HepG2 (cell line): ENCODE data around the gene PLA2R1. TPM values are rescaled to one million over a fixed set of nuclear protein-coding genes. Genes with fewer than 3 reads are reported as not detected.

Experiments used
- ATAC-seq: fragments of 200-7000 bp; cut with Tn5 transposase; 3 replicates; pipeline ENCODE4 v1.9.1; 2020; ENCODE audit warnings: mild to moderate bottlenecking, moderate library complexity
- BruUV-seq: library from RNA; stranded (reverse); fragments of 400-500 nt; replicated peaks from 2 replicates; lab custom pipeline; 2021; lab: Mats Ljungman, UMichigan
- CTCF ChIA-PET: fragments of 300-600 bp; formaldehyde crosslinking; extraction: SDS; loops from one replicate; lab custom pipeline; 2021; ENCODE audit warnings: low total read pairs, inconsistent platforms, low intra/inter-chr PET ratio; lab: Yijun Ruan, JAX
- POLR2A ChIA-PET: fragments of 350-600 bp; sonication (Branson Sonifier 250); formaldehyde crosslinking; loops from one replicate; lab custom pipeline; 2020; ENCODE audit warnings: antibody characterized with exemption, inconsistent platforms; lab: Yijun Ruan, JAX
- DNase-seq: peaks from one replicate; pipeline ENCODE4 v3.0.0-alpha.2; 2015; ENCODE audit warnings: low spot score
- FAIRE-seq: peaks from 3 replicates; lab custom pipeline; 2011; peaks lifted over from hg19 to GRCh38; lab: Jason Lieb, UNC
- H2AFZ ChIP-seq: one replicate; pipeline ENCODE4 v1.6.1; 2011; ENCODE audit warnings: low read length, inconsistent platforms
- H3K27ac ChIP-seq: fragments of 300-600 bp; 3 replicates; pipeline ENCODE4 v1.8.0; 2011; ENCODE audit warnings: mixed run types, mild to moderate bottlenecking, mixed read lengths, low read length, inconsistent platforms; ENCODE audit not compliant: insufficient read depth; ENCODE audit errors: extremely low read length
- H3K27me3 ChIP-seq, 2 experiments: fragments of 200-600 bp in 1 of 2; 2 replicates in 1 of 2; 3 replicates in 1 of 2; pipeline versions ENCODE4 v1.6.0 to v1.8.0; 2011; ENCODE audit warnings: low read length in 2 of 2, mild to moderate bottlenecking in 2 of 2, moderate library complexity in 2 of 2, inconsistent platforms in 1 of 2; ENCODE audit not compliant: insufficient read depth in 2 of 2, control insufficient read depth in 1 of 2
- H3K36me3 ChIP-seq, 2 experiments: fragments of 200-600 bp in 1 of 2; replicated peaks in 1 of 2; 2 replicates in 1 of 2; 3 replicates in 1 of 2; pipeline versions ENCODE4 v1.5.1 to v1.8.0; 2011; ENCODE audit warnings: low read length in 2 of 2, inconsistent platforms in 1 of 2; ENCODE audit not compliant: insufficient read depth in 2 of 2, control insufficient read depth in 1 of 2
- H3K4me1 ChIP-seq: 2 replicates; pipeline ENCODE4 v1.5.1; 2012; ENCODE audit warnings: low read length, inconsistent platforms; ENCODE audit not compliant: insufficient read depth
- H3K4me2 ChIP-seq: 2 replicates; pipeline ENCODE4 v1.6.0; 2011; ENCODE audit warnings: low read depth, low read length, inconsistent platforms
- H3K4me3 ChIP-seq, 3 experiments: fragments of 200-600 bp in 1 of 3; sonication (generic), shearing (Covaris generic) in 1 of 3; replicated peaks in 1 of 3; 2 replicates each; pipeline ENCODE4 v1.5.1; 2011 to 2016; ENCODE audit warnings: low read length in 3 of 3, inconsistent platforms in 2 of 3, low read depth in 2 of 3, mild to moderate bottlenecking in 2 of 3, control low read depth in 1 of 3, mixed read lengths in 1 of 3; ENCODE audit not compliant: insufficient read depth in 1 of 3
- H3K79me2 ChIP-seq: one replicate; pipeline ENCODE4 v1.6.1; 2011; ENCODE audit warnings: low read length, inconsistent platforms; ENCODE audit not compliant: insufficient read depth
- H3K9ac ChIP-seq: 2 replicates; pipeline ENCODE4 v1.6.0; 2011; ENCODE audit warnings: mild to moderate bottlenecking, low read depth, low read length, inconsistent platforms; ENCODE audit not compliant: insufficient read depth
- H3K9me3 ChIP-seq: 2 replicates; pipeline ENCODE4 v1.5.1; 2012; ENCODE audit warnings: mild to moderate bottlenecking, low read length
- H4K20me1 ChIP-seq: 2 replicates; pipeline ENCODE4 v1.6.0; 2011; ENCODE audit warnings: inconsistent platforms, mild to moderate bottlenecking, low read length, moderate library complexity; ENCODE audit not compliant: insufficient read depth
- TEAD2 ChIP-seq: sonication (generic); formaldehyde crosslinking; IDR thresholded peaks from 2 replicates; pipeline ENCODE4 v1.9.0; 2021; ENCODE audit warnings: missing genetic modification reagents
- ZC3H4 ChIP-seq: sonication (generic); formaldehyde crosslinking; IDR thresholded peaks from 2 replicates; pipeline ENCODE4 v1.4.0; 2020; ENCODE audit warnings: missing genetic modification reagents, borderline replicate concordance
- WGBS: methylation state at CpG from one replicate; pipeline ENCODE4 v1.1.6; 2017; ENCODE audit warnings: low lambda C conversion rate; 5-methylcytosine and 5-hydroxymethylcytosine counted together
- in situ Hi-C: cut with HindIII; loops from 2 replicates; pipeline ENCODE4 v1.10.0; 2017; ENCODE audit warnings: low pct_unique_long_range_greater_than_20kb; ENCODE audit not compliant: extremely low pct_ligation_motif_present
- intact Hi-C: fragments of 100-400 bp; cut with micrococcal nuclease; formaldehyde crosslinking; loops from one replicate; pipeline ENCODE4 v1.10.0; 2022; ENCODE audit not compliant: unreplicated experiment
- polyA plus RNA-seq, 8 experiments: library from polyadenylated mRNA; depleted of rRNA in 3 of 8; stranded (reverse) in 7 of 8; unstranded in 1 of 8; fragments of >200 nt; fragmentation: Illumina TruSeq in 4 of 8; extraction: Trizol in 4 of 8; gene quantifications; 2 replicates each; pipeline versions ENCODE4 v1.2.1 to v1.2.3, GENCODE V29; 2011 to 2016; ENCODE audit warnings: low read depth in 4 of 8, missing spikeins in 1 of 8, mixed read lengths in 1 of 8; ENCODE audit not compliant: insufficient read depth in 1 of 8
- total RNA-seq, 5 experiments: library from RNA; depleted of rRNA; stranded (reverse); fragments of >200 nt; fragmentation: Illumina TruSeq; extraction: Trizol; gene quantifications; 2 replicates each; pipeline ENCODE4 v1.2.3, GENCODE V29; 2016; ENCODE audit warnings: low read depth in 1 of 5
- TF ChIP-seq, protein P1 (sequence below): IDR thresholded peaks from 2 replicates; pipeline ENCODE4 v1.4.0; 2020; ENCODE audit warnings: mild to moderate bottlenecking, missing genetic modification reagents
- TF ChIP-seq, protein P2 (sequence below): sonication (generic); formaldehyde crosslinking; conservative IDR thresholded peaks from 2 replicates; pipeline ENCODE4 v1.8.0; 2022; ENCODE audit warnings: mild to moderate bottlenecking, moderate library complexity, missing genetic modification reagents

The PLA2R1 gene
- total and polyA plus RNA-seq, 2 of the 13 experiments (the other 11 are each of a cell fraction or from before 2014, with no cell fraction given): not detected

DNA sequence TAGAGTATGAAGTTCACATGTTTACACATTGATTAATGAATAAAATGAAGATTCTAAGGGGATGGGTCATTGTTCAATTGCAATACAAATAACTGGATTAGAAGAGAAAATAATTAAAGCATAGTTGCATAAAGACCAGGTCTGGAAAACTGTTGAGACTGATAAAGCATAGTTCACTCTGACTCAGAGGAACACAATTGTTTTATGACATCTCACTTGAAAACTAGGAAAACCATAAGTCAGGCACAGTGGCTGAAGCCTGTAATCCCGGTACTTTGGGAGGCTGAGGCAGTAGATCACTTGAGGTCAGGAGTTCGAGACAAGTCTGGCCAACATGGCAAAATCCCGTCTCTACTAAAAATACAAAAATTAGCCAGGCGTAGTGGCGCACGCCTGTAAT lies 46.7 kb downstream of the PLA2R1 start:
- Histone ChIP-seq H4K20me1 (no peaks in the 10 kb centered on the region), H3K9ac (no peak overlapping the region), H3K4me2 (no peak overlapping the region), H3K9me3 (no peaks in the 10 kb centered on the region), H3K27ac (no peak overlapping the region), H3K4me3 (no peak overlapping the region), H2AFZ (no peak overlapping the region), H3K79me2 (no peaks in the 10 kb centered on the region)
- POLR2A ChIA-PET: no interaction called here
- FAIRE-seq (no peak), ATAC-seq (no peak), DNase-seq (no peak)
- intact Hi-C loops: no loop called here
- 49% methylated on average over 6 of the region's 6 CpGs for WGBS
- in situ Hi-C loops: no loop called here
- no TSS peak for BruUV-seq
- TF ChIP-seq, protein P1, sequence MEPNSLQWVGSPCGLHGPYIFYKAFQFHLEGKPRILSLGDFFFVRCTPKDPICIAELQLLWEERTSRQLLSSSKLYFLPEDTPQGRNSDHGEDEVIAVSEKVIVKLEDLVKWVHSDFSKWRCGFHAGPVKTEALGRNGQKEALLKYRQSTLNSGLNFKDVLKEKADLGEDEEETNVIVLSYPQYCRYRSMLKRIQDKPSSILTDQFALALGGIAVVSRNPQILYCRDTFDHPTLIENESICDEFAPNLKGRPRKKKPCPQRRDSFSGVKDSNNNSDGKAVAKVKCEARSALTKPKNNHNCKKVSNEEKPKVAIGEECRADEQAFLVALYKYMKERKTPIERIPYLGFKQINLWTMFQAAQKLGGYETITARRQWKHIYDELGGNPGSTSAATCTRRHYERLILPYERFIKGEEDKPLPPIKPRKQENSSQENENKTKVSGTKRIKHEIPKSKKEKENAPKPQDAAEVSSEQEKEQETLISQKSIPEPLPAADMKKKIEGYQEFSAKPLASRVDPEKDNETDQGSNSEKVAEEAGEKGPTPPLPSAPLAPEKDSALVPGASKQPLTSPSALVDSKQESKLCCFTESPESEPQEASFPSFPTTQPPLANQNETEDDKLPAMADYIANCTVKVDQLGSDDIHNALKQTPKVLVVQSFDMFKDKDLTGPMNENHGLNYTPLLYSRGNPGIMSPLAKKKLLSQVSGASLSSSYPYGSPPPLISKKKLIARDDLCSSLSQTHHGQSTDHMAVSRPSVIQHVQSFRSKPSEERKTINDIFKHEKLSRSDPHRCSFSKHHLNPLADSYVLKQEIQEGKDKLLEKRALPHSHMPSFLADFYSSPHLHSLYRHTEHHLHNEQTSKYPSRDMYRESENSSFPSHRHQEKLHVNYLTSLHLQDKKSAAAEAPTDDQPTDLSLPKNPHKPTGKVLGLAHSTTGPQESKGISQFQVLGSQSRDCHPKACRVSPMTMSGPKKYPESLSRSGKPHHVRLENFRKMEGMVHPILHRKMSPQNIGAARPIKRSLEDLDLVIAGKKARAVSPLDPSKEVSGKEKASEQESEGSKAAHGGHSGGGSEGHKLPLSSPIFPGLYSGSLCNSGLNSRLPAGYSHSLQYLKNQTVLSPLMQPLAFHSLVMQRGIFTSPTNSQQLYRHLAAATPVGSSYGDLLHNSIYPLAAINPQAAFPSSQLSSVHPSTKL (CRISPR knock-in tag): no peak
- TF ChIP-seq ZC3H4 (CRISPR knock-in tag) (no peak), TEAD2 (no peak)
- TF ChIP-seq, protein P2, sequence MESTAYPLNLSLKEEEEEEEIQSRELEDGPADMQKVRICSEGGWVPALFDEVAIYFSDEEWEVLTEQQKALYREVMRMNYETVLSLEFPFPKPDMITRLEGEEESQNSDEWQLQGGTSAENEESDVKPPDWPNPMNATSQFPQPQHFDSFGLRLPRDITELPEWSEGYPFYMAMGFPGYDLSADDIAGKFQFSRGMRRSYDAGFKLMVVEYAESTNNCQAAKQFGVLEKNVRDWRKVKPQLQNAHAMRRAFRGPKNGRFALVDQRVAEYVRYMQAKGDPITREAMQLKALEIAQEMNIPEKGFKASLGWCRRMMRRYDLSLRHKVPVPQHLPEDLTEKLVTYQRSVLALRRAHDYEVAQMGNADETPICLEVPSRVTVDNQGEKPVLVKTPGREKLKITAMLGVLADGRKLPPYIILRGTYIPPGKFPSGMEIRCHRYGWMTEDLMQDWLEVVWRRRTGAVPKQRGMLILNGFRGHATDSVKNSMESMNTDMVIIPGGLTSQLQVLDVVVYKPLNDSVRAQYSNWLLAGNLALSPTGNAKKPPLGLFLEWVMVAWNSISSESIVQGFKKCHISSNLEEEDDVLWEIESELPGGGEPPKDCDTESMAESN (CRISPR knock-in tag): no peak
- TF ChIP-seq, all 625 proteins: peak for 0
- Histone ChIP-seq H3K36me3 (no peaks in the 10 kb centered on the region), H3K4me1 (no peaks in the 10 kb centered on the region), H3K27me3 (no peaks in the 10 kb centered on the region)
- CTCF ChIA-PET: no interaction called here
